ENCODE results near the gene HOXD10.

- peak; percentile 49 for TF ChIP-seq CTCF (IDR thresholded peaks at IDR 0.05; ENCODE audit: low read depth, low read length)
- no peak for TF ChIP-seq EZH2phosphoT487 (IDR thresholded peaks at IDR 0.05; ENCODE audit: low read depth)
These were observed 28.3 kb upstream of the HOXD10 start for GRCh38 chr2:176088048-176088936.

All from OCI-LY3 (cell line).